ENCODE data around the gene CDC123.
"Not testable (repeated sequence)": the region's sequence is repeated elsewhere in the genome, so short reads cannot be mapped to it uniquely, and the experiment has no call there.

DNA sequence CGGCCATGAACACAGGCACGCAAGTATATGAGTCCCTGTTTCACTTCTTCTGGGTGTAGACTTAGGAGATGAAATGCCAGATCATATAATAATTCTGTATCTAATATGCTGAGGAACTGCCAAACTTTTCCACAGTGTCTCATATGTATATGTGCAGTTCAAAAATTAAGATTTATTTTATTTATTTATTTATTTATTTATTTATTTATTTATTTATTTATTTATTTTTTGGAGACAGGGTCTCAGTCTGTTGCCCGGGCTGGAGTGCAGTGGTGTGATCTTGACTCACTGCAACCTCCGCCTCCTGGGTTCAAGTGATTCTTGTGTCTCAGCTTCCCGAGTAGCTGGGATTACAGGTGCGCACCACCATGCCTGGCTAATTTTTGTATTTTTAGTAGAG, 24.5 kb upstream of the CDC123 start:
- TF ChIP-seq POLR2A (IDR thresholded peaks at IDR 0.05; ENCODE audit: low read length); GATA1 (IDR thresholded peaks at IDR 0.05; ENCODE audit: low read depth, low read length): not testable (repeated sequence)
